Erythroblast (primary cell): ENCODE results near the gene FOXC2.

ENCODE experiments used
- DNase-seq, 2 experiments: peaks; one replicate each; lab custom pipeline; 2025; lab: John Stamatoyannopoulos, UW
- GATA1 ChIP-seq: IDR thresholded peaks from 2 replicates; pipeline ENCODE4 v1.6.1; 2011; ENCODE audit warnings: low read depth, mild to moderate bottlenecking, control low read depth, low read length, moderate library complexity
- POLR2A ChIP-seq: IDR thresholded peaks from 2 replicates; pipeline ENCODE4 v1.6.1; 2011; ENCODE audit warnings: mild to moderate bottlenecking, low read length

The FOXC2 gene

GRCh38 chr16:86556576-86556975, 10.1 kb upstream of the FOXC2 start:
- TF ChIP-seq GATA1 (no peak), POLR2A (no peak)
- DNase-seq, result no peak

- TF ChIP-seq GATA1 (no peak), POLR2A (no peak)
- no peak for DNase-seq
Observed at GRCh38 chr16:86557587-86557986, 9.0 kb upstream of the FOXC2 start.

- DNase-seq, result no peak
- TF ChIP-seq GATA1 (no peak), POLR2A (no peak)
Observed at GRCh38 chr16:86558355-86559193, 8.1 kb upstream of the FOXC2 start.

- TF ChIP-seq GATA1 (no peak), POLR2A (no peak)
- DNase-seq, result no peak
Observed at GRCh38 chr16:86559802-86560305, 6.8 kb upstream of the FOXC2 start.

GRCh38 chr16:86562356-86562755, 4.3 kb upstream of the FOXC2 start:
- no peak for TF ChIP-seq POLR2A
- no peak for TF ChIP-seq GATA1

GRCh38 chr16:86563469-86564345, 2.9 kb upstream of the FOXC2 start:
- TF ChIP-seq GATA1, result no peak
- peak; percentile 89 to 92 for DNase-seq

More at GRCh38 chr16:86562356-86562755, 4.3 kb upstream of the FOXC2 start:
- no peak for DNase-seq

- TF ChIP-seq POLR2A (no peak), GATA1 (no peak)
- no peak for DNase-seq
Observed at GRCh38 chr16:86565181-86565631, 1.4 kb upstream of the FOXC2 start.

- no peak for DNase-seq
- TF ChIP-seq GATA1 (no peak), POLR2A (no peak)
Observed at GRCh38 chr16:86565644-86566511, 751 bp upstream of the FOXC2 start.

GRCh38 chr16:86566966-86567700, 504 bp downstream of the FOXC2 start:
- peak in 1 of 2 experiments; percentile 26 for DNase-seq
- TF ChIP-seq GATA1 (no peak), POLR2A (no peak)

- no peak for DNase-seq
- no peak for TF ChIP-seq GATA1
Observed at GRCh38 chr16:86567701-86568581, 1.3 kb downstream of the FOXC2 start.

- no peak for DNase-seq
- TF ChIP-seq POLR2A, result no peak
- TF ChIP-seq GATA1, result no peak
Observed at GRCh38 chr16:86568677-86569623, 2.3 kb downstream of the FOXC2 start.
